Posterior cingulate gyrus (tissue), 11 donors: ENCODE data around the gene CUX1.
A peak's percentile ranks its signal among the peaks of the same experiment; 100 is the strongest.
"Not testable (repeated sequence)": the region's sequence is repeated elsewhere in the genome, so short reads cannot be mapped to it uniquely, and the experiment has no call there.

ENCODE experiments used
- DNase-seq, 10 donors: peaks; one replicate each; pipeline versions ENCODE4 v3.0.0 to v3.0.0-alpha.2; 2020 to 2021; ENCODE audit warnings: mixed read lengths in 3 of 10
- intact Hi-C: fragments of 100-400 bp; cut with DNase I; formaldehyde crosslinking; loops from one replicate; pipeline ENCODE4 v1.15.1; 2023

Gene CUX1

DNA sequence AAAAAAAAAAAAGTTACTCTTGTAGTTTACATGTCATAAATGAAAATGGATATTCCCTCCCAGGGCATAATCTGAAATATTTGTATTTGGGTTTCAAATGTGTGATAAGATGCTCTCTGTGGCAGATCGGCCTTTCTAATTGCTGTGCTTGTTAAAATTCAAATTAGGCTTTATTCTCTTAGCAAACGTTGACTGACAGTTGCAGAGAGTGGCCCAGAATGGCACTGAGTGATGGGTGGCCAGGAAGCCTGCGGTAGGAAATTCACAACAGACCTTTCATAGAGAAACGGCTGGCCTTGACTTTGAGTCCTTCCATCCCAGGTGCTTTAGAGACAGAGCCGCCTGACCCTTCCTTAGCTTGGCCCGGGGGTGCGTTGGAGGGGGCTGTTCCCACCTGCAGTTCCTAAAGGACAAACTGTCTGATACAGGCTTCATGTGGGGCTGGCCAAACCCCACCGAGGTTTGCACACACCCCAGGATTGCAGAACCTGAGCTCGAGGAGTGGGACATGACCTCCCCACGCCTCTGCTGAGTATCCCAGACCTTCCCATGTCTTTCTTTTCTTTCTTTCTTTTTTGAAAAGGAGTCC is 152.7 kb downstream of the CUX1 start:
- peak in 1 of 10 donors; percentile 50 for DNase-seq
- intact Hi-C loops: no loop called here

DNA sequence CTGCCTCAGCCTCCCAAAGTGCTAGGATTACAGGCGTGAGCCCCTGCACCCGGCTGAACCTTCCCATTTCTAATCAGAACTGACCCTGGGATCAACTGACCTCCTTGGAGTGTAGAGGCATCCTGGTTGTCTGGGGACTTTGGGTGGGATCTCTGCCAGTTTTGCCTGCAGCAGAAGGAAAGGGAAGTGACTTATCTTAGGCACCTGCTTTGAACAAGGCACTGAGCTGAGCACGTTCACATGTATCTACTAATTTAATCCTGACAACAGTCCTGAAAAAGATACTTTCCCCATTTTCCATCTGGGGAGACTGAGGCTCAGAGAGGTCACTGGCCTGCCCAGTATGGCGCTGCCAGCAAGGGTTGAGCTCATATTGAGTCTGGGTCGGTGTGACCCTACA is 153.4 kb downstream of the CUX1 start:
- intact Hi-C loops: no loop called here
- peak in 1 of 10 donors; percentile 16 for DNase-seq

DNA sequence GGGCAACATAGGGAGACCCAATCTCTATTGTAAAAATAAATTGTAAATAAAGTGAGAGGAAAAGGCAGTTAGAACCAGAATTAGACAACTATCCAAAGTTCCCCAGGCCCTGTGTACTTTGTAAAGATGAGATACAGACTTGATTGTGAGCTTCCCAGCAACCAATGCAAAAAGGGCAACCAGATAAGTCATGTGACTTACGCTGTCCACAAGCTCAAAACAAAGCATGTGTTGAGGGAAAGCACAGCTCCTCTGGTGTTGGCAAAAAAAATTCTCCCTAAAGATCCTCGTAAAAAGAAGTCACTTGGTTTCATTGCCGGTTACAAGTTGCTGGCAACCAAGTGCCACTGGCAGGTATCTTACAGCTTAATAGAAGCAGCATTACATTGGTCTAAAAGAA is 154.0 kb downstream of the CUX1 start:
- no peak for DNase-seq
- intact Hi-C loops: no loop called here

DNA sequence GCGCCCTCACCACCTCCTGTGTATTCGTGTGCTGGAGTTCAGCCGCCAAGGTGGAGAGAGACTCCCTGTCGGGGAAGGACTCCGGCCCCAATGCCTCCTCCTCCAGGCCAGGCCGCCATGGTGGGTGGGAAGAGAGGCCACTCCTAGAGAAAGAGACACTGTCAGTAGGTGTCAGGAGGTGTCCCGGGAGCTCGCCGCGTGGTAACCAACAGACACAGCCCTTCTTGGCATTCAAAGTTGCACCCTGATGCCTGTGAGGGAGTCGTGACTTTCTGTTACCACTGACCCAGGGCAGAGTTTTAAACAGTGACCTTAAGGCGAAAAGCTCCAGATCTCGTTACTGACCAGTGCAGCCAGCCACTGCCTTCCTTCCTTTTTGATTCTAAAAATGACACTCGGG is 155.2 kb downstream of the CUX1 start:
- intact Hi-C loops: no loop called here
- DNase-seq: no peak

DNA sequence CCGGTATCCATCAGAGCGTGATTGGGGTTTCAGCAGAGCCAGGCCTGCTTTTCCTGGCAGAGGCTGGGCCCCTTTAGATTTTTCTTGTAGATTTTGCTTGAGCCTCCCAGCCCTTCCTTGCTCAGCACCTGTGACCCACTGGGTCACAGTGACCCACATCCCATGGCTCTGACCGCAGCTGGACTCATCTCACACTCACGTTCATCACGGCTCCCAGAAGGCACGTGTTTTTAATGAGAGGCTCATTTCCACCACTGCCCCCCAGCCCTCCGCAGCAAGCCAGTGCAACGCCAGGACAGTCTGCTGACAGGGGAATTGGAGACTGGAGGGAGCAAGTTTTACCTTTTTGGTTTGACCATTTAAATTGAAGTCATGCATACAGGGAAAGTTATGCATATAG is 155.7 kb downstream of the CUX1 start:
- intact Hi-C loops: no loop called here
- DNase-seq: peak in 1 of 10 donors; percentile 61

DNA sequence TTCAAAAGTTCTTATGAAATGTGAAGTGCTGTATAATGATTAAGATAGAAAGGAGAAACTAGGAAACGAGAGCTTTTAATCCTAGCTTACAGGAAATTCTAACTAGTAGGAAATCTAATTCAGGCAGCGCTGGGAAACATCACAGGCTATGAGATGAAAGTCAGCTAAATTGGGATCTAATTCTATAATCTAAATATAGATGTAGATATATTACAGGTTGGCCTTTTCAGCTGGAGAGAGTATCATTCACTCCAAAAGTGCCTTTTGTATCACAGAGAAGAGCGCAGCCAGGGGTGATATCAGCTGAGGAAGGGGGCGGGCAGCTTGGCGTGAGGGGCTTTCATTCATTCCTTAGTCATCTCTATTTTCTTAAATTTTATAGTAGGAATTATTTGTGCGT is 157.0 kb downstream of the CUX1 start:
- intact Hi-C loops: no loop called here
- no peak for DNase-seq

DNA sequence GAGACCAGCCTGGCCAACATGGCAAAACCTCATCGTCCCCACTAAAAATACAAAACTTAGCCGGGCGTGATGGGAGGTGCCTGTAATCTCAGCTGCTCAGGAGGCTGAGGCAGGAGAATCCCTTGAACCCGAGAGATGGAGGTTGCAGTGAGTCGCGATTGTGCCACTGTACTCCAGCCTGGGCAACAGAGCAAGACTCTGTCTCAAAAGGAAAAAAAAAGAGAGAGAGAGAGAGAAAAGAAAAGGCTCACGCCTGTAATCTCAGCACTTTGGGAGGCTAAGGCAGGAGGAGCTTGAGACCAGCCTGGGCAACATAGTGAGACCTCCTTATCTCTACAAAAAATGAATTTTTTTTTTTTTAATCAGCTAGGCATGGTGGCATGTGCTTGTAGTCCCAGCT is 157.6 kb downstream of the CUX1 start:
- no peak for DNase-seq
- intact Hi-C loops: no loop called here

GRCh38 chr7:101976411-101976810 is 159.0 kb downstream of the CUX1 start:
- intact Hi-C loops: no loop called here
- DNase-seq: peak in 1 of 10 donors; percentile 11

- intact Hi-C loops: no loop called here
- no peak for DNase-seq
Measured at GRCh38 chr7:101977249-101977648, 159.8 kb downstream of the CUX1 start.

GRCh38 chr7:101978683-101979082 is 161.3 kb downstream of the CUX1 start:
- intact Hi-C loops: no loop called here
- DNase-seq: no peak

DNA sequence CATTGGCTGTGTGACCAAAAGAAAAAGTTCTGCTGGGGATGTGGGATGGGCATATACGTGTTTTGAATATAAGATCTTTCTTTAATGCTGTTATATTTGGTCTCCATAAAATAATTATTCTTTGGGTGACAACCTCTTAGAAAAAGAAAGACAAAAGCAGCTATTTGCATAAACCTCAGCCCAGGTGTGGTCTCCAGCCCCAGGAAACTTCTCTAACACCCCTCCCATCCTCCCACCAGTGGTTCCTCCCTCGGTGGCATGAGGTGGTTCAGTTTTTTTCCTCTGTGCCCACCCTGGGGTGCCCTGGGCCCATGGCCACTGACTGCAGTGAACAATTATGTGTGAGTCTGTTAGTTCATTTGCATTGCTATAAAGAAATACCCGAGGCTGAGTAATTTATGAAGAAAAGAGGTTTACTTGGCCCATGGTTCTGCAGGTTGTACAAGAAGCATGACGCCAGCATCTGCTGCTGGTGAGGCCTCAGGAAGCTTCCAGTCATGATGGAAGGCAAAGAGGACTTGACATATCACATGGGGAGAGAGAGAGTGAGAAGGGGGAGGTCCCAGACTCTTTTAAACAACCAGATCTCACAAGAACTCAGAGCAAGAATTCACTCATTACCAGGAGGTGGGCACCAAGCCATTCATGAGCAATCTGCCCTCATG is 165.9 kb downstream of the CUX1 start:
- intact Hi-C loops: no loop called here
- DNase-seq: no peak

DNA sequence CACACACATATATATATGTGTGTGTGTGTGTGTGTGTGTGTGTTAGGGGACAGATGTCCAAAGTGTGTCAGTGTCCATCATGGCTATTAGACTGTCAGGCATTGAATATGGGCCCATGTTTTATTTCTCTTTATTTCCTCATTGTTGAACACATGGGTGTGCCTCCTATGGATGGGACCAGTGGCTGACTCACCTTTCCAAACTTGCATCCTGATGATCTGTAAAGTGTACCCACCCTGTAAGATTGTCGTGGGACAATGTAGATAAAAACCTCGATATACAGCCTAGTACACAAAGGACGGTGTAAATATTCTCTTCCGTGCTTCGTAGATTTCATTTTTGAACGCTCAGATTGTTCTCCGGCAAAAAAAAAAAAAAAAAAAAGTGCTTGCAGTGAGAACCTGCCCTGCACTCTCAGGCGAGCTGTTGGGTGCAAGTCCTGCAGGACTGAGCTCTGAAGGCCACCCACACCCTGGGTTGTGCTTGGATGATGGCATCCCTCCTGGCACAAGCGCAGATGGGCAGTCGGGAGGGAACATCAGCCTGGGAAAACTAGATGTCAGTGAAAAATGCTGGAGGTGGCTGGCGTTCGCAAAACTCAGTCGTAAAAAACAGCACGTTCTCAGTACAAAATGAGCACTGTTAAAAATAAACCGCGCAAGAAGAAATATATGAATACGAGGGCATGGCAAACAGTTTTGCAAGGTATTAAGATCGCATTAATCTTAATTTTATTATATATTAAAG is 166.9 kb downstream of the CUX1 start:
- intact Hi-C loops: no loop called here
- peak in 4 of 10 donors; percentile 42 to 93 (median 63) for DNase-seq

- DNase-seq: no peak
- intact Hi-C loops: no loop called here
Measured at GRCh38 chr7:101985057-101985902, 167.9 kb downstream of the CUX1 start.

GRCh38 chr7:101985903-101986734 is 168.7 kb downstream of the CUX1 start:
- intact Hi-C loops: no loop called here
- no peak for DNase-seq

GRCh38 chr7:101987494-101987893 is 170.1 kb downstream of the CUX1 start:
- intact Hi-C loops: no loop called here
- DNase-seq: no peak

DNA sequence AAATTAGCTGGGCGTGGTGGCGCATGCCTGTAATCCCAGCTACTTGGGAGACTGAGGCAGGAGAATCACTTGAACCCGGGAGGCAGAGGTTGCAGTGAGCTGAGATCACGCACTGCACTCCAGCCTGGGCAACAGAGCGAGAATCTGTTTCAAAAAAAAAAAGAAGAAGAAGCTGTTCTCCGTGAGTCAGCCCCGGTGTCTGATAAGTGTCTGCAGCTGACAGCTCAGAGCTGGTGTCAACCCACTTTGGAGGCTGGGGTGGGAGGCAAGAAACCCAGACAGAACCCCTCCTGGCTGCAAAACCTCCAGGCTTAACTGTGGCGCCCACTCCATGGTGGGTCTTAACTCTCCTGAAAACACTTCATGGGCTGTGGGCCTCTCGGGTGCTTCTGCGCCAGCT is 170.6 kb downstream of the CUX1 start:
- DNase-seq, intact Hi-C loops: not testable (repeated sequence)

DNA sequence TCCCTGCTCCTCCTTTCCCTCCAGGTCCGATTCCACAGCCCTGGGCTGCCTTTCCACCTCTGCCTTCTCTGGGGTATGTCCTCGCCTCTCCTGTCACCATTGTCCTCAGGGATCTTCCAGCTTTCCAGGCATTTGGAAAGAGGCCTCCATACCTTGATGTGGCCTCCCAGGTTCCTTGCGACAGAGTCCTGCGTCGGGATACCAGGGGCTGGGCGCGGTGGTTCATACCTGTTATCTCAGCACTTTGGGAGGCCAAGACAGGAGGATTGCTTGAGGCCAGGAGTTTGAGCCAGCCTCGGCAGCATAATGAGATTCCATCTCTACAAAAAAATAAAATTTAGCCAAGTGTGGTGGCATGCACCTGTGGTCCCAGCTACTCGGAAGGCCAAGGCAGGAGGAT is 171.1 kb downstream of the CUX1 start:
- no peak for DNase-seq
- intact Hi-C loops: no loop called here

DNA sequence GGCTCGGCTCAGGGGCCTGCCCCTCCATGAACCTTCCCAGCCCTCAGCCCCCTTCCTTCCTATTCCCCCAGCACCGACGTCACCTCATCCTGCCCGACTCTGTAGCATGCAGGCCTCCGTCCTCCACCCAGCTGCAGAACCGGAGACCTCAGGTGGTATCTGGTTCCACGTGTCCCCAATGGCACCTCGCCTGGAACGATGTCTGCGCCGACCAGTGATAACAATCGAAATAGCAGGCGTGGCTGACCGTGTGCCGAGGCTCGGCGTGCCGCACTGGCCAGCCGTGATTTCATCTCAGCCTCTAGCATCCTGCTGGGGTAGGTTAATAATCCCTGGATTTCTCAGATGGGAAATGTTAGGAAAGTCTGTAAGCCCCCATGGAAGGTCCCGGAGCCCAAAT is 171.7 kb downstream of the CUX1 start:
- intact Hi-C loops: no loop called here

GRCh38 chr7:101990811-101991418 is 173.5 kb downstream of the CUX1 start:
- intact Hi-C loops: no loop called here
- DNase-seq: peak in 2 of 10 donors; percentile 38 to 48

More for the DNA sequence above, 171.7 kb downstream of the CUX1 start:
- no peak for DNase-seq

DNA sequence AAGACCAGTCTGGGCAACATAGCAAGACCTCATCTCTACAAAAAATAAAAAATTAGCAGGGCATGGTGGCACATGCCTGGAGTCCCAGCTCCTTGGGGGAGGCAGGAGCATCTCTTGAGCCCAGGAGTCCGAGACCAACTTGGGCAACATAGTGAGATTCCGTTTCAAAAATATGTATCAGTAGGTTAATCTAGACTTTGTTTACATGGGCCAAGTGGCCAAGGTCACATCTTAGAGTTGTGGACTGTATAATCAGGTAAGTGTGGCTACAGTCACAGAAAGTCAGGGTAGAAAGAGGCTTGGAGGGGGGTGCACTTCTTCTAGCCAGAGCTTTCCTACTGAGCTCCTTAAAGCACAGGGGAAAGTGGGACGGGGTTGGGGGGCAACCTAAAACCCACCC is 174.4 kb downstream of the CUX1 start:
- DNase-seq: no peak
- intact Hi-C loops: no loop called here
